GM13977 (cell line): ENCODE results near the gene KCNQ1.

ENCODE experiments used
- DNase-seq: peaks from one replicate; pipeline ENCODE4 v3.0.0; 2012; ENCODE audit warnings: low spot score
- CTCF ChIP-seq: IDR thresholded peaks from 2 replicates; pipeline ENCODE4 v1.5.1; 2012; ENCODE audit warnings: mild to moderate bottlenecking, control low read depth; ENCODE audit not compliant: insufficient read depth; ENCODE audit errors: extremely low read depth, missing control alignments
- in situ Hi-C: fragments of 300-500 bp; cut with MboI; formaldehyde crosslinking; loops from one replicate; pipeline ENCODE4 v1.12.0; 2022; ENCODE audit warnings: low sequenced_read_pairs, low pct_unique_long_range_greater_than_20kb, mixed read lengths, inconsistent platforms; ENCODE audit not compliant: unreplicated experiment

The KCNQ1 gene

DNA sequence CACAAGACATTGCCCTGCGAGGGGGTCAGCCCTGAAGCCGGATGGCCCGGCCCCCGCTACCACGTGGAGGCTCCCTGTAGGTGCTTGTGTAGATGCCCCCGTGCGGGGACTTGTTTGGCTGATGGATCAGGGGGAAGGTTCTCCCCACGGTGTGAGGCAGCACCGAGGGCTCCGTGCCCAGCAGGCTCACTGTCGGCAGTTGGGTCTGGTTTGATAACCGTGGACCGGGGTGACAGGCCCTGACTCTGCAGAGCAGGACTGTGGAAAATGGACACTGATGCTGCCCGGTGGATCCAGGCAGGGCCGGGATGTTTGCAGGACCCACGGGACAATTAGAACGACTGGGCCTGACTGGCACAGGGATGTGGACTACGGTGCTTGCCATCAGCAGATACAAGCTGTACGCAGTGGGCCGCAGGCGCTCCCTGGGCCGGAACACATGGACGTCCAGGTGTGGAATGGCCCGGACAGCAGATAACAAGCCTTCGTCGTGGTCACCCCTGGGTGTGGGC, 19.0 kb downstream of the KCNQ1 start:
- DNase-seq: no peak
- in situ Hi-C loops: no loop called here
- TF ChIP-seq CTCF: no peak

DNA sequence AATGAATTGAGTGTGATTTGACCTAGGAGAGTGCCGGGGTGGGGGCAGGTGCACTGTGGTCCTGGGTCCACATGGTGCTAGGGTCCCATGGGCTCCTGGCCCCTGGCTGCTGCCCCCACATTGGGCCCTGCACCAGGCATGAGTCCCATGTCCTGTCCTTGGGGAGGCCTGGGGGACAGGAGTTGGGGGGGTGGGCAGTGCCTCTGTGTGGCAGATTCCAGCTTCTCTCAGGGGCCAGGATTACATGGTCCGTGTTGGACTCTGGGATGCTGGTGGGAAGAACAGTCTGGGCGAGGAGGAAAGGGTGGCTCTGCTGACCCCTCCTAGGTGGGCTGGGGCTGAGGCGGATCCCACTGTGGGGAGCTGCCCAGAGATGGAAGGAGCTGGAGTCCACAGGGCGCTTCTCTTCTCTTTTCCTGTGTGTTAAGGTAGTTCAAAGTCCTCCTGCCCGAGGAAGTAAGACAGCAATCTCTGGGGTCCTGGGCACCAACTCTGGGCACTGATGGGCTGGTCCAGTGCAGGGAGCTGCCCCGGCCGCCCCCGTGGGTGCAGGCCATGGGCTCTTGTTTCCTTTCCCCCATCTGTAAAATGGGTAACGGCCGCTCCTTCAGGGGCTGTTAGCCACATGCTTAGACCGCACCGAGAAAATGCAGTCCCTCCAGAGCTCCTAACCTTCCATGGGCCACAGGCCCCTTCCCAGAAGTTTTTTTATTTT, 19.8 kb downstream of the KCNQ1 start:
- DNase-seq: no peak
- in situ Hi-C loops: no loop called here
- TF ChIP-seq CTCF: no peak

- in situ Hi-C loops: no loop called here
- DNase-seq: no peak
- no peak for TF ChIP-seq CTCF
Measured at GRCh38 chr11:2465202-2466068, 20.6 kb downstream of the KCNQ1 start.

GRCh38 chr11:2466069-2466801, 21.4 kb downstream of the KCNQ1 start:
- TF ChIP-seq CTCF: no peak
- no peak for DNase-seq
- in situ Hi-C loops: no loop called here

- in situ Hi-C loops: no loop called here
- TF ChIP-seq CTCF: no peak
- DNase-seq: peak; percentile 75
Measured at GRCh38 chr11:2466869-2467694, 22.3 kb downstream of the KCNQ1 start.
